GM18867 (cell line): ENCODE results near the gene C2orf76.

ENCODE experiments used
- ATAC-seq: cut with Tn5 transposase; IDR thresholded peaks from one replicate; pipeline ENCODE4 v1.9.1; 2021; ENCODE audit warnings: mild to moderate bottlenecking, moderate library complexity; ENCODE audit not compliant: unreplicated experiment

The C2orf76 gene

GRCh38 chr2:119338826-119339561, 27.6 kb downstream of the C2orf76 start:
- peak; percentile 92 for ATAC-seq

- no peak for ATAC-seq
These were observed 28.4 kb downstream of the C2orf76 start for GRCh38 chr2:119338272-119338671.

GRCh38 chr2:119337749-119338148, 28.9 kb downstream of the C2orf76 start:
- ATAC-seq = no peak

- no peak for ATAC-seq
These were observed 32.8 kb downstream of the C2orf76 start for GRCh38 chr2:119333833-119334232.

- no peak for ATAC-seq
These were observed 33.3 kb downstream of the C2orf76 start for GRCh38 chr2:119333360-119333759.

GRCh38 chr2:119332953-119333352, 33.7 kb downstream of the C2orf76 start:
- no peak for ATAC-seq

- ATAC-seq = no peak
These were observed 39.2 kb downstream of the C2orf76 start for GRCh38 chr2:119327431-119327830.

- ATAC-seq = no peak
These were observed 39.7 kb downstream of the C2orf76 start for GRCh38 chr2:119326938-119327337.

GRCh38 chr2:119324685-119325270, 41.9 kb downstream of the C2orf76 start:
- ATAC-seq = no peak

GRCh38 chr2:119323459-119323858, 43.2 kb downstream of the C2orf76 start:
- ATAC-seq = no peak

GRCh38 chr2:119319593-119319992, 47.0 kb downstream of the C2orf76 start:
- no peak for ATAC-seq

GRCh38 chr2:119317554-119317953, 49.1 kb downstream of the C2orf76 start:
- no peak for ATAC-seq

- ATAC-seq = no peak
These were observed 50.6 kb downstream of the C2orf76 start for GRCh38 chr2:119316066-119316465.

- no peak for ATAC-seq
These were observed 51.3 kb downstream of the C2orf76 start for GRCh38 chr2:119315241-119315925.

GRCh38 chr2:119311831-119312230, 54.8 kb downstream of the C2orf76 start:
- ATAC-seq = no peak

GRCh38 chr2:119311371-119311770, 55.3 kb downstream of the C2orf76 start:
- ATAC-seq = no peak

- no peak for ATAC-seq
These were observed 57.8 kb downstream of the C2orf76 start for GRCh38 chr2:119308793-119309330.

GRCh38 chr2:119307419-119308140, 59.1 kb downstream of the C2orf76 start:
- ATAC-seq = no peak

GRCh38 chr2:119306196-119306590, 60.4 kb downstream of the C2orf76 start:
- no peak for ATAC-seq

- no peak for ATAC-seq
These were observed 61.0 kb downstream of the C2orf76 start for GRCh38 chr2:119305497-119306195.

- ATAC-seq = no peak
These were observed 61.8 kb downstream of the C2orf76 start for GRCh38 chr2:119304847-119305246.
